Thymus (tissue), 11 donors: ENCODE measurements around the gene ABCC4. TPM values are rescaled to one million over a fixed set of nuclear protein-coding genes. Genes with fewer than 3 reads are reported as not detected.
"Not testable (repeated sequence)": the region's sequence is repeated elsewhere in the genome, so short reads cannot be mapped to it uniquely, and the experiment has no call there.

Experiments used
- DNase-seq, 9 donors: peaks; one replicate each; pipeline ENCODE4 v3.0.0-alpha.2; 2013; ENCODE audit warnings: low spot score in 9 of 9, low read depth in 6 of 9, missing footprints in 1 of 9
- H3K27ac ChIP-seq, 2 donors: one replicate each; pipeline ENCODE4 v1.5.1; 2013; ENCODE audit warnings: control low read depth in 1 of 2, low read depth in 1 of 2, low read length in 1 of 2, mild to moderate bottlenecking in 1 of 2, moderate library complexity in 1 of 2
- H3K27me3 ChIP-seq, 2 donors: one replicate each; pipeline ENCODE4 v1.5.1; 2013; ENCODE audit warnings: low read length in 1 of 2; ENCODE audit not compliant: control insufficient read depth in 2 of 2, insufficient read depth in 1 of 2
- H3K36me3 ChIP-seq, 2 donors: one replicate each; pipeline ENCODE4 v1.5.1; 2013; ENCODE audit warnings: low read length in 1 of 2, mild to moderate bottlenecking in 1 of 2, moderate library complexity in 1 of 2; ENCODE audit not compliant: control insufficient read depth in 2 of 2, insufficient read depth in 2 of 2
- H3K4me1 ChIP-seq, 2 donors: one replicate each; pipeline ENCODE4 v1.5.1; 2013; ENCODE audit warnings: low read length in 2 of 2; ENCODE audit not compliant: control insufficient read depth in 2 of 2, insufficient read depth in 2 of 2
- H3K4me3 ChIP-seq, 2 donors: one replicate each; pipeline ENCODE4 v1.5.1; 2013; ENCODE audit warnings: low read length in 2 of 2, control low read depth in 1 of 2, mild to moderate bottlenecking in 1 of 2
- H3K9me3 ChIP-seq, 2 donors: one replicate each; pipeline ENCODE4 v1.5.1; 2013; ENCODE audit warnings: low read length in 1 of 2, mild to moderate bottlenecking in 1 of 2; ENCODE audit not compliant: control insufficient read depth in 2 of 2, insufficient read depth in 1 of 2
- WGBS: extraction: QIAGEN DNeasy Blood & Tissue Kit; methylation state at CpG from one replicate; pipeline ENCODE4 v1.1.7; 2013; 5-methylcytosine and 5-hydroxymethylcytosine counted together
- polyA plus RNA-seq: library from polyadenylated mRNA; stranded (reverse); fragments of 200-250 nt; gene quantifications from one replicate; pipeline ENCODE4 v1.2.3, GENCODE V29; 2013
- total RNA-seq: library from RNA; stranded (reverse); fragments of 120-200 nt; gene quantifications from one replicate; pipeline ENCODE4 v1.2.4, GENCODE V29; 2013
- donor health status: healthy.

ABCC4 gene
- total and polyA plus RNA-seq, 2 donors: 2.6 to 10.3 TPM

DNA sequence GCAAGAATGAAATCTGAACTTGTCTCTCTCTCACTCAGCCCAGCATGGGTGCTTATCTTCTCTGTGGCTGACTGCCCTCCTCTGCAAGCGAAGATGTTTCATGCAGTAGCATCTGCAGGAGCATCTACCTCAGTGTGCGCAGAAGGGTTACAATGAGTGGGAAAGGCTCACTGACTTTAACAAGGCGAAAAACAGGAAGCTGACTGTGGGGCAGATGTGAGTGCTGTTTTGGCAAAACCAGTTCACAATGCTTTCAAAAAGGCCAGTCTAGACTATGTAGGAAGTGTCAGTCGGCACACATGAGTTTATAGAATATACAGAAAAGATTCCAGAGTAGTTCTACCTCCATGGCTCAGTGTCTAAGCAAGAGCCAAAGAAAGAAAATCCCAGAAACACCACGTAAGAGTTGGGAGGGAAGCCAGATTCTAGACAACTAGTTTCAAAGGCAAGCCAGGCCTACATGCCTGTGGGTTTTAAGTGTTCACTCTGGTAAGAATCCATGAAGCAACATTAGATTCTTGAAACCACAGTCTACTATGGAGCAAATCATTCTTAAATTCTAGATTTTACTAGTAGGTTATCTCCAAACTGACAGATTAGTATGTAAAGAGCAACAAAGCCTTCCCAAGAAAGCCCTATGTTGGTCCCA is 124.5 kb downstream of the ABCC4 start:
- peak in 5 of 9 donors; percentile 10 to 71 (median 30) for DNase-seq
- Histone ChIP-seq H3K4me3 (no peak overlapping the region), H3K27me3 (no peaks in the 10 kb centered on the region), H3K36me3 (no peaks in the 10 kb centered on the region), H3K9me3 (no peaks in the 10 kb centered on the region), H3K4me1 (peaks cover 0 to 2% of the 10 kb centered on the region in 2 donors), H3K27ac (peak overlapping the region; percentile 22 to 50)
- WGBS: 77% methylated on average over 5 of the region's 5 CpGs

GRCh38 chr13:95174517-95174916 is 126.7 kb downstream of the ABCC4 start:
- Histone ChIP-seq H3K4me1 (peaks cover 0 to 2% of the 10 kb centered on the region in 2 donors), H3K27ac (no peak overlapping the region), H3K27me3 (no peaks in the 10 kb centered on the region), H3K9me3 (no peaks in the 10 kb centered on the region), H3K36me3 (no peaks in the 10 kb centered on the region), H3K4me3 (no peak overlapping the region)
- no peak for DNase-seq
- 96% methylated on average over 14 of the region's 14 CpGs for WGBS

DNA sequence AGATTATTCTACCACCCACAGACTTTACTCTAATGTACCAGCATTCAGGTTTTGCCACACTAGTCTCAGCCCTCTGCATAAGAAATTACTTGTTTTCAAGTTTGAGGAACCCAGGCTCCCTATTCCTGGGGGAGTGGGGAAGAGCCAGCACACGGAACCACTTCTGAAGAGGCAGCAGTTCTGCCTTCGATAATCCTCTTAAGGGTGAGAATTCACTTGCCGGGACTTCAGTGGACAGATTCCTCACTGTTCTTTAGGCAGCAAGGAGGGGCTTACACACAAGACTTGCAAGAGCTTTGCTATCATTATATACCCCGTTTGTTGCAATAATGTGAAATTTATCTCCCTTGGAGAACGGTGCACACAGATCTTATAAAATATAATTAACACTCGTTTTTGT is 133.1 kb downstream of the ABCC4 start:
- no peak for DNase-seq
- Histone ChIP-seq H3K36me3 (no peaks in the 10 kb centered on the region), H3K27ac (no peak overlapping the region), H3K4me3 (no peak overlapping the region), H3K9me3 (no peaks in the 10 kb centered on the region), H3K27me3 (no peaks in the 10 kb centered on the region), H3K4me1 (no peaks in the 10 kb centered on the region)
- WGBS: 97% methylated on average over 6 of the region's 6 CpGs

GRCh38 chr13:95167003-95167402 is 134.2 kb downstream of the ABCC4 start:
- DNase-seq, H3K4me1 ChIP-seq, H3K9me3 ChIP-seq, H3K4me3 ChIP-seq, H3K36me3 ChIP-seq, H3K27ac ChIP-seq, H3K27me3 ChIP-seq: not testable (repeated sequence)
- WGBS: 96% methylated on average over 5 of the region's 5 CpGs

DNA sequence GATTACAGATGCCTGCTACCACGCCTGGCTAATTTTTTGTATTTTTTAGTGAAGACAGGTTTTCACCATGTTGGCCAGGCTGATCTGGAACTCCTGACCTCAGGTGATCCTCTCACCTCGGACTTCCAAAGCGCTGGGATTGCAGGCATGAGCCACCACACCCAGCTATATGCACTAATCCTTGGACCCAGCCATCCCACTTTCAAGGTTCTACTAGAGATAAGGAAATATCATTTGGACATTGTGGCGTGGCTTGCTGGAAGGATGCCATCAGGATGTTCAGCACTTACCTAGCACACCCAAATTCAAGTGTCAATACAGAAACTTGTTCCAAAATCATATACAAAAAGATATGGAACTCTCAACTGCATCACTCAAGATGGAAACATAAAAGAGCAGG is 136.4 kb downstream of the ABCC4 start:
- H3K27me3 ChIP-seq: no peaks in the 10 kb centered on the region
- DNase-seq: no peak
- no peaks in the 10 kb centered on the region for H3K36me3 ChIP-seq
- WGBS: 97% methylated on average over 4 of the region's 4 CpGs
- H3K4me3 ChIP-seq: no peak overlapping the region
- no peaks in the 10 kb centered on the region for H3K9me3 ChIP-seq
- H3K4me1 ChIP-seq: no peaks in the 10 kb centered on the region
- H3K27ac ChIP-seq: no peak overlapping the region

DNA sequence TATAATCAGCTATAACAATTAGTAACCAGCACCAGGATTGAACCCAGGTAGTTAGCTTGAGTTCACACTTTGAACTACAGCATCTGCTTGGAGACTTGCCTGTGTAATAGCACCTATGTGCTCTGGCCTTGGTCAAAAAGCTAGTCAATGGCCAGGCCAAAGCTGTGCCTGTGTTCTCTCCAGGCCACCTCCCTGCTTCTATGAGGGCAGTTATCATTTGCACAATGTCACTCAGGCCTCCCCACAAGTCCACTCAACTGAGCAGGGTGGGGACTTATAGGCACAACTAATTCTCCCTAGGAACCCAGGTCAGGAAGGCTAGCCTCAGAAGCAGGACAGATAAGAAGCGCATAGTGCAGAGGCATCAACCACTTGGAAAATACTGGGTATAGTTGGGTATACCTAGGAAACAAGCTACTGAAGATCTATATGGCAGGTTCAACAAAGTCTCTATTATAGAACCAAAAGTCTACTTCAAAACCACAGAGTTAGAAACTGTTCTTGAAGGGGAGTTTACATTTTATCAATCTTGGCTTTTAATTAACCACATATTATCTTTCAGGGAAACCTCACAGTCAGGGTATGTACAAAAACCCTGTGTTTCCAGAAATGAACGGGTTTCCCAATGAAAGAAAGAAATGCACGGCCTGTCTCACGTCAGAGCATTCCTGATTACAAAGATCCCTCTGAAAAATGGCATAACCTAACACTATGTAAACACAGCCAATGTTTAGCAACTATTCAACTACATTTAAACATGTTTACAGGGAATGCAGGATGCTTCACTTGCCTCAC is 140.9 kb downstream of the ABCC4 start:
- 95% methylated on average over 4 of the region's 4 CpGs for WGBS
- no peaks in the 10 kb centered on the region for H3K4me1 ChIP-seq
- no peaks in the 10 kb centered on the region for H3K27me3 ChIP-seq
- DNase-seq: no peak
- no peaks in the 10 kb centered on the region for H3K36me3 ChIP-seq
- no peaks in the 10 kb centered on the region for H3K9me3 ChIP-seq
- H3K4me3 ChIP-seq: no peak overlapping the region
- H3K27ac ChIP-seq: no peak overlapping the region

- no peaks in the 10 kb centered on the region for H3K27me3 ChIP-seq
- H3K36me3 ChIP-seq: no peaks in the 10 kb centered on the region
- 98% methylated on average over 6 of the region's 6 CpGs for WGBS
- no peaks in the 10 kb centered on the region for H3K9me3 ChIP-seq
- H3K4me1 ChIP-seq: no peaks in the 10 kb centered on the region
- DNase-seq: no peak
- no peak overlapping the region for H3K4me3 ChIP-seq
- H3K27ac ChIP-seq: no peak overlapping the region
These were observed 141.8 kb downstream of the ABCC4 start for GRCh38 chr13:95159458-95159857.

DNA sequence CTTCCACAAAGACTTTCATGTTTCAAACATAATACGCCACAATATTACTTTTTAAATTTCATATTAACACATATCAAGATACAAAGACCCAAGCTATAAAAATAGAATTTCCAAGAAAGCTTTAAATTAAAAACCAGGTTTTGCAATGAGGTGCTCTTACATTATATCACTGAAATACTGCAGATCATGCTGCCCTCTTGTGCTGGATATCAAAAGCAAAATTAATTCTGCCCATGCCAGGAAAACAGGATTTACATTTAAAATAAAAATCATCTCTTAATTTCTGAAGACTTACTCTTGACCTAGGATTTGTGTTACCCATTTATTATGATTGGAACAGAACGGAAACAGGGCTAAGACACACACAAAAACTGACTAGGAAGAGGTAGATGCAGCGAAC is 145.0 kb downstream of the ABCC4 start:
- Histone ChIP-seq H3K4me3 (no peak overlapping the region), H3K9me3 (no peaks in the 10 kb centered on the region), H3K4me1 (no peaks in the 10 kb centered on the region), H3K27ac (no peak overlapping the region), H3K36me3 (no peaks in the 10 kb centered on the region), H3K27me3 (no peaks in the 10 kb centered on the region)
- DNase-seq: no peak
- WGBS: 94% methylated on average over 3 of the region's 3 CpGs

GRCh38 chr13:95155504-95155903 is 145.7 kb downstream of the ABCC4 start:
- DNase-seq: no peak
- 98% methylated on average over 3 of the region's 3 CpGs for whole genome bisulfite sequencing
- Histone ChIP-seq H3K4me3 (no peak overlapping the region), H3K27ac (no peak overlapping the region), H3K9me3 (no peaks in the 10 kb centered on the region), H3K4me1 (no peaks in the 10 kb centered on the region), H3K36me3 (no peaks in the 10 kb centered on the region), H3K27me3 (no peaks in the 10 kb centered on the region)
